SK-N-MC (cell line): Measurements from ENCODE around the gene FAM234A.

Source experiments
- DNase-seq: peaks from one replicate; pipeline ENCODE4 v3.0.0-alpha.2; 2011; ENCODE audit warnings: low read depth, low spot score
- H3K27ac ChIP-seq: fragments of 200-600 bp; sonication (generic); 2 replicates; pipeline ENCODE4 v1.5.1; 2016; ENCODE audit warnings: mixed run types
- H3K36me3 ChIP-seq: fragments of 200-600 bp; sonication (generic); 2 replicates; pipeline ENCODE4 v1.6.1; 2017; ENCODE audit warnings: antibody characterized with exemption, low read length, mixed read lengths; ENCODE audit not compliant: insufficient read depth
- H3K4me3 ChIP-seq: fragments of 200-600 bp; sonication (generic); 2 replicates; pipeline ENCODE4 v1.5.1; 2016
- H3K9ac ChIP-seq: fragments of 200-600 bp; sonication (generic); 2 replicates; pipeline ENCODE4 v1.8.0; 2017; ENCODE audit warnings: mixed run types, mixed read lengths; ENCODE audit not compliant: insufficient read length
- H3K9me3 ChIP-seq: fragments of 200-600 bp; sonication (generic); 2 replicates; pipeline ENCODE4 v1.6.1; 2017; ENCODE audit warnings: low read depth, mild to moderate bottlenecking, antibody characterized with exemption, low read length, moderate library complexity, mixed read lengths
- EZH2 ChIP-seq: fragments of 200-600 bp; sonication (generic); IDR thresholded peaks from one replicate; pipeline ENCODE4 v1.6.1; 2017; ENCODE audit warnings: antibody characterized with exemption
- FOXP2 ChIP-seq: optimal IDR thresholded peaks from 2 replicates; pipeline ENCODE3; 2011; ENCODE audit warnings: mild to moderate bottlenecking, moderate library complexity; ENCODE audit not compliant: insufficient read depth; ENCODE audit errors: extremely low read length, control extremely low read depth
- POLR2AphosphoS5 ChIP-seq: IDR thresholded peaks from 2 replicates; pipeline ENCODE4 v1.6.1; 2012; ENCODE audit warnings: mild to moderate bottlenecking, low read depth, low read length, borderline replicate concordance

FAM234A gene

GRCh38 chr16:280005-280460 lies 45.4 kb downstream of the FAM234A start:
- DNase-seq = no peak
- no peaks in the 10 kb centered on the region for H3K9me3 ChIP-seq
- no peak overlapping the region for H3K27ac ChIP-seq
- H3K9ac ChIP-seq = no peak overlapping the region
- no peak overlapping the region for H3K4me3 ChIP-seq
- TF ChIP-seq FOXP2 = no peak
- no peak for TF ChIP-seq EZH2
- no peak for TF ChIP-seq POLR2AphosphoS5
- H3K36me3 ChIP-seq = no peaks in the 10 kb centered on the region

- Histone ChIP-seq H3K27ac (no peak within 1 kb of the TSS), H3K9ac (no peak within 1 kb of the TSS), H3K9me3 (no peaks in the 10 kb centered on the region), H3K36me3 (no peaks in the 10 kb centered on the region), H3K4me3 (peak within 1 kb of the TSS; percentile 57)
- DNase-seq = no peak
- TF ChIP-seq EZH2 (no peak), POLR2AphosphoS5 (no peak), FOXP2 (no peak)
These were observed 45.9 kb downstream of the FAM234A start, which contains the start of gene ARHGDIG for GRCh38 chr16:280552-280951. TSS of gene ARHGDIG (plus strand) at chr16:280591. CDS start at chr16:280681, 90 bp downstream.

- Histone ChIP-seq H3K9me3 (no peaks in the 10 kb centered on the region), H3K36me3 (no peaks in the 10 kb centered on the region), H3K9ac (no peak overlapping the region), H3K4me3 (peak overlapping the region; percentile 57), H3K27ac (no peak overlapping the region)
- no peak for TF ChIP-seq FOXP2
- no peak for TF ChIP-seq POLR2AphosphoS5
- TF ChIP-seq EZH2 = no peak
- DNase-seq = no peak
These were observed 46.5 kb downstream of the FAM234A start for GRCh38 chr16:280991-281659.

GRCh38 chr16:281660-282255 lies 47.1 kb downstream of the FAM234A start:
- no peaks in the 10 kb centered on the region for H3K9me3 ChIP-seq
- TF ChIP-seq POLR2AphosphoS5 = no peak
- no peak overlapping the region for H3K4me3 ChIP-seq
- H3K27ac ChIP-seq = no peak overlapping the region
- no peak for DNase-seq
- H3K36me3 ChIP-seq = no peaks in the 10 kb centered on the region
- H3K9ac ChIP-seq = no peak overlapping the region

- Histone ChIP-seq H3K9ac (no peak overlapping the region), H3K27ac (no peak overlapping the region), H3K9me3 (no peaks in the 10 kb centered on the region), H3K36me3 (no peaks in the 10 kb centered on the region), H3K4me3 (no peak overlapping the region)
- no peak for TF ChIP-seq FOXP2
- TF ChIP-seq EZH2 = no peak
- no peak for TF ChIP-seq POLR2AphosphoS5
- no peak for DNase-seq
These were observed 47.9 kb downstream of the FAM234A start for GRCh38 chr16:282491-282890.

- Histone ChIP-seq H3K4me3 (no peak within 1 kb of the TSS), H3K36me3 (no peaks in the 10 kb centered on the region), H3K9ac (no peak within 1 kb of the TSS), H3K27ac (no peak within 1 kb of the TSS), H3K9me3 (no peaks in the 10 kb centered on the region)
- no peak for DNase-seq
- no peak for TF ChIP-seq EZH2
- no peak for TF ChIP-seq FOXP2
- TF ChIP-seq POLR2AphosphoS5 = no peak
These were observed 48.6 kb downstream of the FAM234A start, which contains the start of gene PDIA2 for GRCh38 chr16:283033-283805. TSS of gene PDIA2 (plus strand) at chr16:283164. CDS start at chr16:283170, 6 bp downstream.

GRCh38 chr16:284204-285120 lies 49.8 kb downstream of the FAM234A start:
- TF ChIP-seq EZH2 = no peak
- no peak for TF ChIP-seq FOXP2
- Histone ChIP-seq H3K36me3 (no peaks in the 10 kb centered on the region), H3K27ac (no peak overlapping the region), H3K9ac (no peak overlapping the region), H3K4me3 (no peak overlapping the region), H3K9me3 (no peaks in the 10 kb centered on the region)
- no peak for DNase-seq
